ENCODE measurements around the gene CYFIP2. TPM values are rescaled to one million over a fixed set of nuclear protein-coding genes. Genes with fewer than 3 reads are reported as not detected.

The CYFIP2 gene
- total RNA-seq, 4 donors from 2014 or later = 46.5 to 155 (median 57.2) TPM

DNA sequence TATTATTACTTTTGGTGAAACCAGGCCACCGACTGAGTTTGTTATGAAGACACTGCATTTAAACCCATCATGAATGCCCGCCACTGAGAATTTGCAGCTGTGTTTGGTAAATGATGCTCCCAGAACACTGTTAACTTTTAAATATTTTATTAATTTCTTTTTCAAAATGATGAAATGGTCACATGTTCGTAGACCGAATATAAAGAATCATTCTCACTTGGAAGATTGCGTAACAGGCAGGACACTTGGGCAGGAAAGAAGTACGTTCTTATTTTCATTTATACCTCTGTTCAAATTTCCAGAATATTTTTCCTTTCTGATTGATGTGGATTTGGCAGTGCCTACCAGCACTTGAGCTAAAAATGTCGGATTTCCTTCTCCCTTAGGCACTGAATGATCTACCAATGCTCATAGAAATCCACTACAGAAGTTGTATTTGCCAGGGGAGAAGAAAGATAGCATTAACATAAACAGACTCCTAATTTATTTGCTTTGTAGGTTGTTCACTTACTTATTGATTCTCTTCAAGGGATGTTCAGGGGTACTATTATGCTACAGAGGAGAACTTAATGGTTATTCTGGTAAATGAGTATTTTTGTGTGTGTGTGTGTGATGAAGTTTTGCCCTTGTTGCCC lies 13.8 kb downstream of the CYFIP2 start:
- H3K4me1 ChIP-seq = peaks cover 0 to 13% (median 2%) of the 10 kb centered on the region in 4 donors
- no peaks in the 10 kb centered on the region for H3K36me3 ChIP-seq
- H3K9me3 ChIP-seq = no peaks in the 10 kb centered on the region
- H3K27me3 ChIP-seq = no peaks in the 10 kb centered on the region
- no peak overlapping the region for H3K4me3 ChIP-seq
- no peak overlapping the region for H3K27ac ChIP-seq
- TF ChIP-seq, protein P1, sequence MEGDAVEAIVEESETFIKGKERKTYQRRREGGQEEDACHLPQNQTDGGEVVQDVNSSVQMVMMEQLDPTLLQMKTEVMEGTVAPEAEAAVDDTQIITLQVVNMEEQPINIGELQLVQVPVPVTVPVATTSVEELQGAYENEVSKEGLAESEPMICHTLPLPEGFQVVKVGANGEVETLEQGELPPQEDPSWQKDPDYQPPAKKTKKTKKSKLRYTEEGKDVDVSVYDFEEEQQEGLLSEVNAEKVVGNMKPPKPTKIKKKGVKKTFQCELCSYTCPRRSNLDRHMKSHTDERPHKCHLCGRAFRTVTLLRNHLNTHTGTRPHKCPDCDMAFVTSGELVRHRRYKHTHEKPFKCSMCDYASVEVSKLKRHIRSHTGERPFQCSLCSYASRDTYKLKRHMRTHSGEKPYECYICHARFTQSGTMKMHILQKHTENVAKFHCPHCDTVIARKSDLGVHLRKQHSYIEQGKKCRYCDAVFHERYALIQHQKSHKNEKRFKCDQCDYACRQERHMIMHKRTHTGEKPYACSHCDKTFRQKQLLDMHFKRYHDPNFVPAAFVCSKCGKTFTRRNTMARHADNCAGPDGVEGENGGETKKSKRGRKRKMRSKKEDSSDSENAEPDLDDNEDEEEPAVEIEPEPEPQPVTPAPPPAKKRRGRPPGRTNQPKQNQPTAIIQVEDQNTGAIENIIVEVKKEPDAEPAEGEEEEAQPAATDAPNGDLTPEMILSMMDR (IDR thresholded peaks at IDR 0.05) = no peak
- no peak for TF ChIP-seq POLR2A (IDR thresholded peaks at IDR 0.05)
- DNase-seq = no peak

DNA sequence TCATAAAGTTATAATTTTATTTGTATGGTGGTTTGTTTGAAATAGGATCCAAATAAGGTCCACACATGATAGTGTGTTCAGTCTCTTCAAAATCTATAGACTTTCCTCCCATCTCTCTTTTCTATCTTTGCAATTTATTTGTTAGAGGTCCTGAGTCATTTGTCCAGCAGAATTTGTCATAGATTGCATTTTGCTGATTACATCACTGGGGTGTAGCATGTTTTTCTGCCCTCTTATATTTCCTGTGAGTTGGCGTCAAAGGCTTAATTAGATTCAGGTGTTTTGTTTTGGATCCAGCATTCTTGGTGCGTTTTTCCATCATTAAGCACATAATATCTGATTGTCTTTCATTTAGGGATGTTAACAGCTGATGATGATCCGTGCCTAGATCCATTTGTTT lies 15.0 kb downstream of the CYFIP2 start:
- Histone ChIP-seq H3K4me1 (peaks cover 0 to 13% (median 2%) of the 10 kb centered on the region in 4 donors), H3K4me3 (no peak overlapping the region), H3K36me3 (no peaks in the 10 kb centered on the region), H3K27me3 (no peaks in the 10 kb centered on the region), H3K9me3 (no peaks in the 10 kb centered on the region), H3K27ac (no peak overlapping the region)
- no peak for DNase-seq
- TF ChIP-seq, protein P1 (IDR thresholded peaks at IDR 0.05) = no peak
- no peak for TF ChIP-seq POLR2A (IDR thresholded peaks at IDR 0.05)

DNA sequence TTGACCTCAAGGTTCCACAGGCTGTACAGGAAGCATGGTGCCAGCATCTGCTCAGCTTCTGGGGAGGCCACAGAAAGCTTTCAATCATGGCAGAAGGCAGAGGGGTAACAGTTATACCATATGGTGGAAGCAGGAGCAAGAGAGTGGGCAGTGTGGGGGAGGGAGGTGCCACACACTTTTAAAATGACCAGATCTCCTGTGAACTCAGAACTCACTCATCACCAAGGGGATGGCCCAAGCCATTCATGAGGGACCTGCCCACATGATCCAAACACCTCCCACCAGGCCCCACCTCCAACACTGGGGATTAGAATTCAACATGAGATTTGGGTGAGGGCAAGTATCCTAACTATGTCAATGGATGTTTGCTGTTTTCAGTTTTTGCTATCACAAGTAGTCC lies 16.2 kb downstream of the CYFIP2 start:
- H3K4me1 ChIP-seq = peaks cover 0 to 13% (median 2%) of the 10 kb centered on the region in 4 donors
- H3K27me3 ChIP-seq = no peaks in the 10 kb centered on the region
- H3K36me3 ChIP-seq = peaks cover 0 to 4% (median 0%) of the 10 kb centered on the region in 3 donors
- DNase-seq = no peak
- no peak for TF ChIP-seq POLR2A (IDR thresholded peaks at IDR 0.05)
- TF ChIP-seq, protein P1 (IDR thresholded peaks at IDR 0.05) = no peak
- H3K27ac ChIP-seq = no peak overlapping the region
- no peaks in the 10 kb centered on the region for H3K9me3 ChIP-seq
- H3K4me3 ChIP-seq = no peak overlapping the region

DNA sequence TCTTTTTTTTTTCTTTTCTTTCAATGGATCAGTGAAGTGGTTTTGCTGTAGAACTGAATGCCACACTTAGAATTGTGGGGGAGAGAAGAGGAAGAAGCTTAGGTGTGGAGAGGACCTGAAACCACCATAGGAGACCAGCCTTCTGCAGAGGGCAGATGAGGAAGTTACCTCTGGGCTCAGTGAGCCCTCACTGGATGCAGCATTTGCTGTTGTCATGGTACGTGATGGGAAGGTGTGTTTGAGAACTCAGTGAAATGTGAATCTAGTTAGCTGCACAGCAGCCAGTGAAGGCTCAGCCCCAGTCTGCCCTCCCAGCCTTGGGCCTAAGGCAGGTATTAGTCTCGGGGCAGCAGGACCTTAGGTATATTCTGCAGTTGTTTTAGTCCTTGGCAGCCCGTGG lies 17.5 kb downstream of the CYFIP2 start:
- TF ChIP-seq POLR2A (IDR thresholded peaks at IDR 0.05) = no peak
- peaks cover 0 to 13% (median 2%) of the 10 kb centered on the region in 4 donors for H3K4me1 ChIP-seq
- no peak overlapping the region for H3K4me3 ChIP-seq
- peak overlapping the region in 1 of 4 donors; percentile 62 for H3K27ac ChIP-seq
- peak in 2 of 3 donors; percentile 59 to 76 for DNase-seq
- H3K9me3 ChIP-seq = no peaks in the 10 kb centered on the region
- H3K36me3 ChIP-seq = peaks cover 0 to 5% (median 0%) of the 10 kb centered on the region in 3 donors
- H3K27me3 ChIP-seq = no peaks in the 10 kb centered on the region

DNA sequence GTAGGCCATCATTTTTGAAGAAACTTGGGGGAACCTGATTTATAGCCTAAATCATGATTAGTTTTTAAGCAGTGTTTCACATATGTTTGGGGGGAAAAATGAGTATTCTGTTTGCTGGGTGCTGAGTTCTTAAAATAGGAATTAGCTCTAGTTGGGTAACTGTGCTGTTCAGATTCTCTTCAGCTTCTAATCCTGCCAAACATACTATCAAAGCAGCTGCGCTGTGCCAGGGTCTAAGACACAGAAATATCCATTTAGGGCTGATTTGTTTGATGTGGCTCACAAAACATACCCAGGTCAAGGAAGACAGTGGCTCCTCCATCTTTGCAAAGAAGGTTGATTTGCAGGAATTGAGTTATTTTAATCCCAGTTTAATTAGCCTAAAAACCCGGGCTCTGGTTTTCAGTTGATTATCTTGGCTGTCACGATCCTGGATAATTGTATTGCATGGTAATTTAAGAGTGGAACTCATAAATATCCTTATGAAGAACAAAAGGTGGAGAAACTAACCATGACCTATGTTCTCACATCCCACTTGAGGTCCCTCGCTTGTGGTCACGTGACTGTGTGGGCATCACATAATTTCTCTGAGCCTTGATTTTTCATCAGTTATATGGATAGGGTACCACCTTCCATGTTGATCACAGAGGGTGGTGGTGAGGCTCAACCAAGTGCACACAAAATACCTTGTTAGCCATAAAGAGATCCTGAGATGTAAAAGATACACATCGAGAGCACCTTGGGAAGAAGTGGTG lies 18.7 kb downstream of the CYFIP2 start:
- no peaks in the 10 kb centered on the region for H3K27me3 ChIP-seq
- no peaks in the 10 kb centered on the region for H3K9me3 ChIP-seq
- TF ChIP-seq POLR2A (IDR thresholded peaks at IDR 0.05) = no peak
- TF ChIP-seq, protein P1 (IDR thresholded peaks at IDR 0.05) = no peak
- H3K4me1 ChIP-seq = peaks cover 0 to 13% (median 2%) of the 10 kb centered on the region in 4 donors
- peaks cover 0 to 5% (median 0%) of the 10 kb centered on the region in 3 donors for H3K36me3 ChIP-seq
- no peak overlapping the region for H3K27ac ChIP-seq
- no peak for DNase-seq
- H3K4me3 ChIP-seq = no peak overlapping the region

All from Peyer's patch (tissue), 4 donors.